Measurements from ENCODE around the gene TYK2. TPM values are rescaled to one million over a fixed set of nuclear protein-coding genes. Genes with fewer than 3 reads are reported as not detected.

The TYK2 gene
- total and polyA plus RNA-seq, 9 of the 15 experiments (the other 6 are each of a cell fraction or from before 2014, with no cell fraction given) = 15.0 to 182 (median 85.9) TPM

DNA sequence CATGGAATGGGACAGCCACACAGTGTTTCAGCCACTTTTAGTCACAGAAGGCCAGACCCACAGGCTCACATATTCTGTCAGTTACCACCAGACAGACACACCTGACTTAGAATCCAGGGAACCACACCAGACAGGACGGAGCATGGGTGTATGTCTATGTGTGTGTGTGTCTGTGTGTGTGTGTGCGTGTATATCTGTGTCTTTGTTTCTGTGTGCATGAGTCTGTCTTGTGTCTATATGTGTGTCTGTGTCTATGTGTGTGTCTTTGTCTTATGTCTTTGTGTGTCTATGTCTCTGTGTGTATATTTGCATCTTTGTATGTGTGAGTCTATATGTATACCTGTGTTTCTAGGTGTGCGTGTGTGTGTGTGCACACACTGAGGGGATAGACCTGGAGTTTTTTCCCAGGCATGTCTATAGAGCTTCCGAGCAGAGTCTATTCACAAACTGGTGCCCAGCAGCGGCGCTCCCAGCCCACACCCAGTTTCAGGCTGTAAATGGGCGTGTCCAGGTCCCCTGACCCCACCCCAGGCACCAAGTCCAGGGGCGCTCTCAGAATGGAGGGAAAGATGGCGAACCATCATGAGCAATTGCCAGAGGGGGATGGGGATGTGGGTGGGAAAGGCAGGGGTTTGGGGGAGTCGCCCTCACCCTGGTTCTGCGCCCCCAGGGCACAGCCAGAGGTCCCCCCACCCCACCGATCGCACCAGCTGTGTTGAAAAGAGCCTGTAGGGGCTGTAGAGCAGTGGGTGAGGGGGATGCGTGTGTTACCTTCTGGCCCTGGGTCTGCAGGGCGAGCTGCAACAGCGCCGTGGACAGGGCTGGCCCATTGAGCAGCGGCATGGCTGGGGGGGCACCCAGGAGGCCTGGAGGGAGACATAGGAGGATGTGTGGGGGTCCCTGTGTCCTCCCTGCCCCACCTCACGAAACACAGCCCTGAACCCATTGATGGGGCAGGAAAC lies 58.2 kb downstream of the TYK2 start (continued):
- TF ChIP-seq POLR2B (IDR thresholded peaks at IDR 0.05; ENCODE audit: low read depth, partially characterized antibody) (peak; percentile 51), ZNF217 (CRISPR knock-in tag; IDR thresholded peaks at IDR 0.05) (no peak), HMGN3 (IDR thresholded peaks at IDR 0.05; ENCODE audit: borderline replicate concordance, extremely low read depth, insufficient read length, low read depth, low read length) (no peak), ZNF717 (CRISPR knock-in tag; IDR thresholded peaks at IDR 0.05) (no peak), HDAC1 (IDR thresholded peaks at IDR 0.05) (no peak)

- ChIA-PET POLR2A (interaction anchor here (0.6 to 2.0 kb wide), 5 partner anchors 11 to 34 kb away, joined by 3 to 9 read pairs (median 3); partner anchors contain the start of genes ICAM4 and RAVER1), CTCF (ENCODE audit: low intra/inter-chr PET ratio) (no interaction called here)
- no peaks in the 10 kb centered on the region for H3K9me1 ChIP-seq (ENCODE audit: control insufficient read depth, insufficient read depth, low read length)
- 0 out of 2 replicates have a peak, but pooled peaks cover 8% of the 10 kb centered on the region for H4K20me1 ChIP-seq (replicated peaks; ENCODE audit: control insufficient read depth, insufficient read depth, low read length)
- in situ Hi-C loops (cut with MboI) = no loop called here
- no peak for FAIRE-seq
- H3K9me3 ChIP-seq (replicated peaks; ENCODE audit: control insufficient read depth, insufficient read depth, low read depth, low read length) = no peaks in the 10 kb centered on the region
- WGBS (ENCODE audit: insufficient coverage, low coverage, missing lambda C conversion rate) = 90% methylated on average over 9 of the region's 11 CpGs
- no peak for ATAC-seq
- no TSS peak for BruUV-seq (replicated peaks)
- no peak for DNase-seq (ENCODE audit: extremely low read depth in 1 of 4, low spot score in 3 of 4)
- intact Hi-C loops (cut with micrococcal nuclease) = no loop called here
- no peak overlapping the region; the same call in 2 of the 3 replicates for H3K27ac ChIP-seq (ENCODE audit: extremely low read depth, low read depth, low read length)
- H3K4me1 ChIP-seq (replicated peaks in 1 of 2; ENCODE audit: control insufficient read depth in 2 of 2, insufficient read depth in 2 of 2, low read length in 2 of 2) = peaks cover 5 to 51% of the 10 kb centered on the region in 2 experiments; a peak in 4 of 5 replicates
- no peaks in the 10 kb centered on the region for H3K27me3 ChIP-seq (ENCODE audit: control insufficient read depth in 2 of 2, insufficient read depth in 2 of 2, low read length in 2 of 2)
- no peak overlapping the region for H2AFZ ChIP-seq (ENCODE audit: low read depth, low read length)
- no peak overlapping the region for H3K4me2 ChIP-seq (ENCODE audit: insufficient read depth, low read length)
- no peak overlapping the region for H3K4me3 ChIP-seq
- H3K79me2 ChIP-seq (ENCODE audit: control insufficient read depth, insufficient read depth, low read length) = no peaks in the 10 kb centered on the region; the same call in 1 of the 3 replicates
- peak; percentile 15; the same call in 1 of the 2 replicates for TF ChIP-seq RBFOX2 (IDR thresholded peaks at IDR 0.05; ENCODE audit: low read depth, low read length)
- TF ChIP-seq, protein P1, sequence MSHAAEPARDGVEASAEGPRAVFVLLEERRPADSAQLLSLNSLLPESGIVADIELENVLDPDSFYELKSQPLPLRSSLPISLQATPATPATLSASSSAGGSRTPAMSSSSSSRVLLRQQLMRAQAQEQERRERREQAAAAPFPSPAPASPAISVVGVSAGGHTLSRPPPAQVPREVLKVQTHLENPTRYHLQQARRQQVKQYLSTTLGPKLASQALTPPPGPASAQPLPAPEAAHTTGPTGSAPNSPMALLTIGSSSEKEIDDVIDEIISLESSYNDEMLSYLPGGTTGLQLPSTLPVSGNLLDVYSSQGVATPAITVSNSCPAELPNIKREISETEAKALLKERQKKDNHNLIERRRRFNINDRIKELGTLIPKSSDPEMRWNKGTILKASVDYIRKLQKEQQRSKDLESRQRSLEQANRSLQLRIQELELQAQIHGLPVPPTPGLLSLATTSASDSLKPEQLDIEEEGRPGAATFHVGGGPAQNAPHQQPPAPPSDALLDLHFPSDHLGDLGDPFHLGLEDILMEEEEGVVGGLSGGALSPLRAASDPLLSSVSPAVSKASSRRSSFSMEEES (CRISPR knock-in tag; IDR thresholded peaks at IDR 0.05) = no peak
- no peak for TF ChIP-seq NEUROD1 (IDR thresholded peaks at IDR 0.05; ENCODE audit: borderline replicate concordance, low read depth, low read length, partially characterized antibody)
- TF ChIP-seq PHB2 (IDR thresholded peaks at IDR 0.05; ENCODE audit: low read depth) = no peak
- no peak for TF ChIP-seq ZBTB34 (CRISPR knock-in tag; IDR thresholded peaks at IDR 0.05)
- TF ChIP-seq HMG20A (CRISPR knock-in tag; conservative IDR thresholded peaks at IDR 0.05) = no peak
- TF ChIP-seq JUNB (CRISPR knock-in tag; conservative IDR thresholded peaks at IDR 0.05) = no peak
- TF ChIP-seq, protein P2, sequence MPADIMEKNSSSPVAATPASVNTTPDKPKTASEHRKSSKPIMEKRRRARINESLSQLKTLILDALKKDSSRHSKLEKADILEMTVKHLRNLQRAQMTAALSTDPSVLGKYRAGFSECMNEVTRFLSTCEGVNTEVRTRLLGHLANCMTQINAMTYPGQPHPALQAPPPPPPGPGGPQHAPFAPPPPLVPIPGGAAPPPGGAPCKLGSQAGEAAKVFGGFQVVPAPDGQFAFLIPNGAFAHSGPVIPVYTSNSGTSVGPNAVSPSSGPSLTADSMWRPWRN (IDR thresholded peaks at IDR 0.05; ENCODE audit: low read depth) = no peak
- peak; percentile 22 for TF ChIP-seq RBM22 (IDR thresholded peaks at IDR 0.05; ENCODE audit: low read depth, low read length, poor library complexity, severe bottlenecking)
- no peak for TF ChIP-seq HMGN3 (IDR thresholded peaks at IDR 0.05; ENCODE audit: borderline replicate concordance, extremely low read depth, insufficient read length, low read depth, low read length)
- TF ChIP-seq POLR2G (IDR thresholded peaks at IDR 0.05; ENCODE audit: low read depth, low read length) = peak; percentile 70
- H3K9ac ChIP-seq (ENCODE audit: insufficient read depth in 1 of 2, low read depth in 2 of 2, low read length in 2 of 2) = peak overlapping the region in 1 of 2 experiments; percentile 78; a peak in 2 of 4 replicates
- peaks cover 96% of the 10 kb centered on the region for H3K36me3 ChIP-seq (ENCODE audit: control insufficient read depth, insufficient read depth, low read length)
These were observed 59.0 kb downstream of the TYK2 start for GRCh38 chr19:10321417-10321797.

All from K562 (cell line).